HepG2 (cell line): Measurements from ENCODE around the gene SYNGR2.

ENCODE experiments used
- GPN1 ChIP-seq: sonication (generic); formaldehyde crosslinking; IDR thresholded peaks from 2 replicates; pipeline ENCODE4 v1.5.1; 2020; ENCODE audit warnings: missing genetic modification reagents, borderline replicate concordance
- HNF4A ChIP-seq: sonication (generic); formaldehyde crosslinking; IDR thresholded peaks from 2 replicates; pipeline ENCODE4 v1.4.0; 2020; ENCODE audit warnings: missing genetic modification reagents
- HNRNPH1 ChIP-seq: fragments of 200-400 bp; formaldehyde crosslinking; optimal IDR thresholded peaks from 2 replicates; pipeline ENCODE3; 2017; ENCODE audit warnings: mild to moderate bottlenecking, low read depth, low read length
- JUND ChIP-seq: sonication (generic); formaldehyde crosslinking; IDR thresholded peaks from 2 replicates; pipeline ENCODE4 v1.8.0; 2022; ENCODE audit warnings: mild to moderate bottlenecking, missing genetic modification reagents
- MXI1 ChIP-seq: IDR thresholded peaks from 3 replicates; pipeline ENCODE4 v1.6.1; 2012; ENCODE audit warnings: low read depth, low read length, inconsistent platforms, borderline replicate concordance
- NFE2 ChIP-seq: sonication (generic); formaldehyde crosslinking; IDR thresholded peaks from 2 replicates; pipeline ENCODE4 v1.4.0; 2020; ENCODE audit warnings: missing genetic modification reagents
- POLR2A ChIP-seq, 2 experiments: IDR thresholded peaks; 2 replicates each; pipeline ENCODE4 v1.6.1; 2011; ENCODE audit warnings: low read depth in 2 of 2, low read length in 2 of 2, mild to moderate bottlenecking in 1 of 2, moderate library complexity in 1 of 2; ENCODE audit not compliant: insufficient read depth in 1 of 2
- POLR2G ChIP-seq: fragments of 200-400 bp; formaldehyde crosslinking; IDR thresholded peaks from 2 replicates; pipeline ENCODE4 v1.6.1; 2018; ENCODE audit warnings: mild to moderate bottlenecking, low read depth, low read length, moderate library complexity
- RFX5 ChIP-seq: IDR thresholded peaks from 2 replicates; pipeline ENCODE4 v1.6.1; 2011; ENCODE audit warnings: low read depth, low read length, improper control_type of control experiment
- YEATS4 ChIP-seq: sonication (generic); formaldehyde crosslinking; IDR thresholded peaks from 2 replicates; pipeline ENCODE4 v1.4.0; 2020; ENCODE audit warnings: missing genetic modification reagents, borderline replicate concordance
- ZNF841 ChIP-seq: sonication (generic); formaldehyde crosslinking; IDR thresholded peaks from 2 replicates; pipeline ENCODE4 v1.8.1; 2023; ENCODE audit warnings: missing genetic modification reagents, borderline replicate concordance
- ZSCAN12 ChIP-seq: sonication (generic); formaldehyde crosslinking; IDR thresholded peaks from 2 replicates; pipeline ENCODE4 v1.9.0; 2021; ENCODE audit warnings: mild to moderate bottlenecking, missing genetic modification reagents
- TF ChIP-seq, protein P1 (sequence below): IDR thresholded peaks from 2 replicates; pipeline ENCODE4 v1.6.1; 2016
- TF ChIP-seq, protein P2 (sequence below): sonication (generic); formaldehyde crosslinking; IDR thresholded peaks from 2 replicates; pipeline ENCODE4 v1.5.0; 2020; ENCODE audit warnings: mild to moderate bottlenecking, missing genetic modification reagents, moderate library complexity

GRCh38 chr17:78120971-78121800, 47.2 kb upstream of the SYNGR2 start:
- TF ChIP-seq, protein P1, sequence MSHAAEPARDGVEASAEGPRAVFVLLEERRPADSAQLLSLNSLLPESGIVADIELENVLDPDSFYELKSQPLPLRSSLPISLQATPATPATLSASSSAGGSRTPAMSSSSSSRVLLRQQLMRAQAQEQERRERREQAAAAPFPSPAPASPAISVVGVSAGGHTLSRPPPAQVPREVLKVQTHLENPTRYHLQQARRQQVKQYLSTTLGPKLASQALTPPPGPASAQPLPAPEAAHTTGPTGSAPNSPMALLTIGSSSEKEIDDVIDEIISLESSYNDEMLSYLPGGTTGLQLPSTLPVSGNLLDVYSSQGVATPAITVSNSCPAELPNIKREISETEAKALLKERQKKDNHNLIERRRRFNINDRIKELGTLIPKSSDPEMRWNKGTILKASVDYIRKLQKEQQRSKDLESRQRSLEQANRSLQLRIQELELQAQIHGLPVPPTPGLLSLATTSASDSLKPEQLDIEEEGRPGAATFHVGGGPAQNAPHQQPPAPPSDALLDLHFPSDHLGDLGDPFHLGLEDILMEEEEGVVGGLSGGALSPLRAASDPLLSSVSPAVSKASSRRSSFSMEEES: no peak
- TF ChIP-seq RFX5: no peak
- TF ChIP-seq YEATS4 (CRISPR knock-in tag): no peak
- no peak for TF ChIP-seq POLR2A (IDR thresholded peaks at IDR 0.05; ENCODE audit: insufficient read depth in 1 of 2, low read depth in 2 of 2, low read length in 2 of 2)
- TF ChIP-seq HNRNPH1: no peak
- no peak for TF ChIP-seq GPN1 (CRISPR knock-in tag)
- no peak for TF ChIP-seq JUND
- TF ChIP-seq HNF4A (CRISPR knock-in tag): no peak
- no peak for TF ChIP-seq ZSCAN12
- no peak for TF ChIP-seq NFE2 (CRISPR knock-in tag)
- no peak for TF ChIP-seq MXI1
- no peak for TF ChIP-seq ZNF841
- no peak for TF ChIP-seq POLR2G
- TF ChIP-seq, protein P2, sequence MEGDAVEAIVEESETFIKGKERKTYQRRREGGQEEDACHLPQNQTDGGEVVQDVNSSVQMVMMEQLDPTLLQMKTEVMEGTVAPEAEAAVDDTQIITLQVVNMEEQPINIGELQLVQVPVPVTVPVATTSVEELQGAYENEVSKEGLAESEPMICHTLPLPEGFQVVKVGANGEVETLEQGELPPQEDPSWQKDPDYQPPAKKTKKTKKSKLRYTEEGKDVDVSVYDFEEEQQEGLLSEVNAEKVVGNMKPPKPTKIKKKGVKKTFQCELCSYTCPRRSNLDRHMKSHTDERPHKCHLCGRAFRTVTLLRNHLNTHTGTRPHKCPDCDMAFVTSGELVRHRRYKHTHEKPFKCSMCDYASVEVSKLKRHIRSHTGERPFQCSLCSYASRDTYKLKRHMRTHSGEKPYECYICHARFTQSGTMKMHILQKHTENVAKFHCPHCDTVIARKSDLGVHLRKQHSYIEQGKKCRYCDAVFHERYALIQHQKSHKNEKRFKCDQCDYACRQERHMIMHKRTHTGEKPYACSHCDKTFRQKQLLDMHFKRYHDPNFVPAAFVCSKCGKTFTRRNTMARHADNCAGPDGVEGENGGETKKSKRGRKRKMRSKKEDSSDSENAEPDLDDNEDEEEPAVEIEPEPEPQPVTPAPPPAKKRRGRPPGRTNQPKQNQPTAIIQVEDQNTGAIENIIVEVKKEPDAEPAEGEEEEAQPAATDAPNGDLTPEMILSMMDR (CRISPR knock-in tag): no peak
